Measurements from ENCODE around the gene NOS1AP.

DNA sequence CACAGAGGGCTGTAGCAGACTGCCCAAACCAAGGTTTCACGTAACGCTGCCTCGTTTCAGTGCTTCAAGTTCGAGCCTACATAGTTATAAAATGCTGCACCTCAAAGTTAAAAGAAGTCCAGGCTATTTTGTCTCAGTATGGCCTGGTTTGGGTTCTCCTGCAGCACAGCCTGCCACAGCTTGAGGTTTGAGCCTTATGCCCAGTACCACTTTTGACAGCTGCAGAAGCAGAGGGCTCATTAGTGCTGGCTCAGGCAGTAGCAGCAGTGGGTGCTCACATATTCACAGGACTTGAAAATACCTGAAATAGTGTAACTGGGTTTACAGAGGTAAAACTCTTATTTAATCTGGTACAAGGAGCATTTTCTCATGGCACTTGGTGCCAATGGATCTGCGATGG lies 291.9 kb downstream of the NOS1AP start:
- TF ChIP-seq POLR2A (IDR thresholded peaks at IDR 0.05), result no peak
- TF ChIP-seq, protein P1, sequence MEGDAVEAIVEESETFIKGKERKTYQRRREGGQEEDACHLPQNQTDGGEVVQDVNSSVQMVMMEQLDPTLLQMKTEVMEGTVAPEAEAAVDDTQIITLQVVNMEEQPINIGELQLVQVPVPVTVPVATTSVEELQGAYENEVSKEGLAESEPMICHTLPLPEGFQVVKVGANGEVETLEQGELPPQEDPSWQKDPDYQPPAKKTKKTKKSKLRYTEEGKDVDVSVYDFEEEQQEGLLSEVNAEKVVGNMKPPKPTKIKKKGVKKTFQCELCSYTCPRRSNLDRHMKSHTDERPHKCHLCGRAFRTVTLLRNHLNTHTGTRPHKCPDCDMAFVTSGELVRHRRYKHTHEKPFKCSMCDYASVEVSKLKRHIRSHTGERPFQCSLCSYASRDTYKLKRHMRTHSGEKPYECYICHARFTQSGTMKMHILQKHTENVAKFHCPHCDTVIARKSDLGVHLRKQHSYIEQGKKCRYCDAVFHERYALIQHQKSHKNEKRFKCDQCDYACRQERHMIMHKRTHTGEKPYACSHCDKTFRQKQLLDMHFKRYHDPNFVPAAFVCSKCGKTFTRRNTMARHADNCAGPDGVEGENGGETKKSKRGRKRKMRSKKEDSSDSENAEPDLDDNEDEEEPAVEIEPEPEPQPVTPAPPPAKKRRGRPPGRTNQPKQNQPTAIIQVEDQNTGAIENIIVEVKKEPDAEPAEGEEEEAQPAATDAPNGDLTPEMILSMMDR (IDR thresholded peaks at IDR 0.05), result no peak
